ENCODE data around the gene NKTR.
A peak's percentile ranks its signal among the peaks of the same experiment; 100 is the strongest.

NKTR gene

DNA sequence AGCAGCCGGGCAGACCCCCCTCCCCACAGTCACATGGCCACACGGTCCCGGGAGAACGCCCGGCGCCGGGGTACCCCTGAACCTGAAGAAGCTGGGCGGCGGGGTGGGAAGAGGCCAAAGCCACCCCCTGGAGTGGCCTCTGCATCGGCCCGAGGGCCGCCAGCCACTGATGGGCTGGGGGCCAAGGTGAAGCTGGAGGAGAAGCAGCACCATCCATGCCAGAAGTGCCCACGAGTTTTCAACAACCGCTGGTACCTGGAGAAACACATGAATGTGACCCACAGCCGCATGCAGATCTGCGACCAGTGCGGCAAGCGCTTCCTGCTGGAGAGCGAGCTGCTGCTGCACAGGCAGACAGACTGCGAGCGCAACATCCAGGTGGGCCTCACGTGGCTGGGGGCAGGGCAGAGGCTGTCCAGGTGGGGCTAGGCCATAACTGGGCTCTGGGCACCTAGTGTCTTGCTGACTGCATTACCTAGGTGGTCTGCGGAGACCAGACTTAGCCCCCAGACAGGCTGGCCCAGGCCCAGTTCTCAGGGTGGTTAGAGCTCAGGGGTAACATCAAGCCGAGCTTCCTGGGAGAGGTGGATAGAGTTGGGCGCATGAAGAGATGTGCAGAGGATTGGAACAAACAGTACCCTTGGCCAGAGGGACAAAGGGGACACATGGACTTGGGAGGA lies 59.1 kb downstream of the NKTR start:
- DNase-seq (ENCODE audit: insufficient read length), result no peak
- FAIRE-seq, result no peak
- TF ChIP-seq POLR2AphosphoS5 (IDR thresholded peaks at IDR 0.05; ENCODE audit: low read depth, low read length), result no peak
- no peak for TF ChIP-seq TAF1 (IDR thresholded peaks at IDR 0.05; ENCODE audit: borderline replicate concordance, low read depth, low read length)
- TF ChIP-seq POLR2A (IDR thresholded peaks at IDR 0.05; ENCODE audit: low read depth, low read length), result no peak

DNA sequence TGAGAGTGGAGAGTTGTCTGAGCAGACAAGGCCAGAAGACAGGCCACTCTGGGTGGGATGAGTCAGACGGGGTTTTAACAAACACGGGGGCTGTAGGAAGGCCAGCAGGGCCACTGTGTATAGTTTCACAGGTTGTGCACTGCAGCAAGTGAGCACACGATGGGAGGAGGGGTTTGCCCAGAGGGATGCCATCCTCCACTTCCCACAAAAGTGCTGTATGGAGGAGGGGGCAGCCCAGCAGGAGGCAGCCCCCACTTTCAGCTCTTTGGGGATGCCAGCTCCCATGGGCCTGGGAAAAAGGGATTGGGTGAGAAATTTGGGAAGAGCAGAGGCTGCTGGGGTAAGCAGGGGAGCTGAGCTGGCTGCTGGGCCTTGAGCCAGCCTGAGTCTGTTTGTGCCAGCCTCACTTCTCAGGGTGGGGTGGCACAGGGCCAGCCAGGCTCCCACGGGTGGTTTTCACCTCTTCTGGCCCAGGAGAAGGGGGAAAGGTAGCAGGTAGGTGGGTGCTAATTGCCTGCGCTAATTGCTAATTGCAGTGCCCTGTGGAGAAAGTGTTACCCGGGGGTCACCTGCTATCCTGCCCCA lies 59.7 kb downstream of the NKTR start:
- DNase-seq (ENCODE audit: insufficient read length) (no peak), FAIRE-seq (no peak)
- no peak for TF ChIP-seq TAF1 (IDR thresholded peaks at IDR 0.05; ENCODE audit: borderline replicate concordance, low read depth, low read length)
- no peak for TF ChIP-seq POLR2AphosphoS5 (IDR thresholded peaks at IDR 0.05; ENCODE audit: low read depth, low read length)
- TF ChIP-seq POLR2A (IDR thresholded peaks at IDR 0.05; ENCODE audit: low read depth, low read length), result no peak

DNA sequence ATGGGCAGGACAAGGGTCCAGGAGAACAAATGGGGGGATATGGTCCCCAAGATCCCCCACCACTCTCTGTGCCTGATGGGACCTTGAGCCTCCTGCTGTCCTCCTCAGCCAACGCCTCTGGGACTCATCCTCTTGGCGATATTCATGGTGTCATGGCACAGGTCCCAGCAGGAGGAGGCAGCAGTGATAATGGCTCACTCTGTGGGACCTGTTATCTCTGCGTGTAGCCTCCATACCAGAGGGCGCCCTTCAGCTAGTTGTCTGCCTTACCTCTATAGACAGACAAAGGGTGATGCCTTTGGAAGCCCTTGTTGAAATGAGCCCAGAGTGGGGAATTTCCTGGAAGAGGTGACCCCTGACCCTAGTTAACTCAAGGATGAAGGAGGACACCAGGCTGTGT lies 60.4 kb downstream of the NKTR start:
- no peak for FAIRE-seq
- no peak for TF ChIP-seq TAF1 (IDR thresholded peaks at IDR 0.05; ENCODE audit: borderline replicate concordance, low read depth, low read length)
- no peak for TF ChIP-seq POLR2AphosphoS5 (IDR thresholded peaks at IDR 0.05; ENCODE audit: low read depth, low read length)
- no peak for TF ChIP-seq POLR2A (IDR thresholded peaks at IDR 0.05; ENCODE audit: low read depth, low read length)
- no peak for DNase-seq (ENCODE audit: insufficient read length)

DNA sequence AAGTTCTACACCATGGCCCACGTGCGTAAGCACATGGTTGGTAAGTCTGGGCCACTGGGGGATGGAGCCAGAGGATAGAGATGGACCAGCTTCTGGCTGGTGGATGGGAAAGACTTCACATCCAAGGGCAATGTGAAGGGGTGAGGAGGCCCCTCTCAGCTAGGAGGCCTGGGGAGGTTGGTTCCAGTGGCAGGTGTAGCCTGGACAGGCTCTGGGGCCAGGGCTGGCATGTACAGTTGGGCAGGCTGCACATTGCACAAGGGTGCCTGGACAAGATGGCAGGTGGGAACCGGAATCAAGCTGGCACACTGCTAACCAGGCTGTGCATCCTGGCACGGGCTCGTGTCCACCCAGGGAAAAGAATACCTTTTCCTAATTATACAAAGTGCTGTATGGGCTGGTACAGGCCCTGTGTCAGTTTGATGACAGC lies 61.1 kb downstream of the NKTR start:
- no peak for FAIRE-seq
- no peak for DNase-seq (ENCODE audit: insufficient read length)

GRCh38 chr3:42662037-42662812 lies 61.7 kb downstream of the NKTR start:
- no peak for TF ChIP-seq POLR2A (IDR thresholded peaks at IDR 0.05; ENCODE audit: low read depth, low read length)
- TF ChIP-seq TAF1 (IDR thresholded peaks at IDR 0.05; ENCODE audit: borderline replicate concordance, low read depth, low read length), result no peak
- TF ChIP-seq POLR2AphosphoS5 (IDR thresholded peaks at IDR 0.05; ENCODE audit: low read depth, low read length), result no peak
- no peak for DNase-seq (ENCODE audit: insufficient read length)
- FAIRE-seq, result no peak

More for the DNA sequence above, 61.1 kb downstream of the NKTR start:
- TF ChIP-seq TAF1 (IDR thresholded peaks at IDR 0.05; ENCODE audit: borderline replicate concordance, low read depth, low read length), result no peak
- no peak for TF ChIP-seq POLR2AphosphoS5 (IDR thresholded peaks at IDR 0.05; ENCODE audit: low read depth, low read length)
- TF ChIP-seq POLR2A (IDR thresholded peaks at IDR 0.05; ENCODE audit: low read depth, low read length), result no peak

- DNase-seq (ENCODE audit: insufficient read length) (no peak), FAIRE-seq (no peak)
- no peak for TF ChIP-seq POLR2A (IDR thresholded peaks at IDR 0.05; ENCODE audit: low read depth, low read length)
- TF ChIP-seq TAF1 (IDR thresholded peaks at IDR 0.05; ENCODE audit: borderline replicate concordance, low read depth, low read length), result no peak
- TF ChIP-seq POLR2AphosphoS5 (IDR thresholded peaks at IDR 0.05; ENCODE audit: low read depth, low read length), result no peak
Measured at GRCh38 chr3:42662813-42663535, 62.5 kb downstream of the NKTR start.

- TF ChIP-seq POLR2A (IDR thresholded peaks at IDR 0.05; ENCODE audit: low read depth, low read length) (no peak), TAF1 (IDR thresholded peaks at IDR 0.05; ENCODE audit: borderline replicate concordance, low read depth, low read length) (no peak), POLR2AphosphoS5 (IDR thresholded peaks at IDR 0.05; ENCODE audit: low read depth, low read length) (no peak)
- no peak for DNase-seq (ENCODE audit: insufficient read length)
Measured at GRCh38 chr3:42663581-42664437, 63.3 kb downstream of the NKTR start.

GRCh38 chr3:42664438-42664803 lies 63.9 kb downstream of the NKTR start:
- DNase-seq (ENCODE audit: insufficient read length) (no peak), FAIRE-seq (no peak)
- no peak for TF ChIP-seq POLR2AphosphoS5 (IDR thresholded peaks at IDR 0.05; ENCODE audit: low read depth, low read length)

More at GRCh38 chr3:42663581-42664437, 63.3 kb downstream of the NKTR start:
- FAIRE-seq, result peak; percentile 5

GRCh38 chr3:42665050-42665878 lies 64.8 kb downstream of the NKTR start:
- DNase-seq (ENCODE audit: insufficient read length), result peak; percentile 25
- no peak for FAIRE-seq
- TF ChIP-seq TAF1 (IDR thresholded peaks at IDR 0.05; ENCODE audit: borderline replicate concordance, low read depth, low read length) (no peak), POLR2AphosphoS5 (IDR thresholded peaks at IDR 0.05; ENCODE audit: low read depth, low read length) (no peak)

DNA sequence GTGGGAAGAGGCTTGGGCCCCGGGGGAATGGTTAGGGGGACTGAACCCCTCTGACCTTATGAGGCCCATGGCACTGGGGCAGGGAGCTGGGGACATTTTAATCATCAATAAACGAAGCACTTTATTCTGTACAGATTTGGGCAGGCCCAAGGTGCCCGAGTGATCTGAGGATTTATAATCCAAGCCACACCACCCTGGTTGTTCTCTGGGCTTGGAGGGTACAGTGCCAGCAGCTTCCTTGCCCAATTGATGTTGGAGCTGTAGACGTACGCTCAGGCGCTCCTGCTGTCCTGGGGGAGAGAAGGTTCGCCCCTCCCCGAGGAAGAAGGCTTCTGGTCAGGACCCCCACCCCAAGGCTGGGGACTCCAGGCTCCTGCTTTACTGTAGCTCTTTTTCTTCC lies 65.5 kb downstream of the NKTR start:
- DNase-seq (ENCODE audit: insufficient read length) (no peak), FAIRE-seq (no peak)
- no peak for TF ChIP-seq POLR2A (IDR thresholded peaks at IDR 0.05; ENCODE audit: low read depth, low read length)
